Measurements from ENCODE around the gene MAP4K3.

GRCh38 chr2:39218391-39218790, 218.7 kb downstream of the MAP4K3 start:
- TF ChIP-seq CTCF (IDR thresholded peaks at IDR 0.05) (no peak), EZH2 (IDR thresholded peaks at IDR 0.05; ENCODE audit: borderline replicate concordance, insufficient read depth, low read depth, low read length, poor library complexity, severe bottlenecking) (no peak)

Measured in B cell (primary cell).